Activated gamma-delta T cell treated with anti-CD3 and anti-CD28 coated beads, Interleukin-2, amount 50 U/mL, for 16 hours (primary cell): ENCODE measurements around the gene TACR1.
A peak's percentile ranks its signal among the peaks of the same experiment; 100 is the strongest.
"Not testable (repeated sequence)": the region's sequence is repeated elsewhere in the genome, so short reads cannot be mapped to it uniquely, and the experiment has no call there.

ENCODE experiments used
- DNase-seq: peaks from one replicate; pipeline ENCODE4 v3.0.0-alpha.2; 2020; ENCODE audit warnings: low read depth

TACR1 gene

GRCh38 chr2:75088791-75089190 lies 110.5 kb downstream of the TACR1 start:
- no peak for DNase-seq

- no peak for DNase-seq
Measured at GRCh38 chr2:75087736-75088135, 111.6 kb downstream of the TACR1 start.

GRCh38 chr2:75079575-75079974 lies 119.7 kb downstream of the TACR1 start:
- DNase-seq, result no peak

- DNase-seq, result no peak
Measured at GRCh38 chr2:75077909-75078308, 121.4 kb downstream of the TACR1 start.

- no peak for DNase-seq
Measured at GRCh38 chr2:75076088-75076487, 123.2 kb downstream of the TACR1 start.

GRCh38 chr2:75074708-75075107 lies 124.6 kb downstream of the TACR1 start:
- DNase-seq, result no peak

GRCh38 chr2:75074228-75074627 lies 125.1 kb downstream of the TACR1 start:
- DNase-seq, result no peak

- no peak for DNase-seq
Measured at GRCh38 chr2:75071766-75072165, 127.6 kb downstream of the TACR1 start.

- no peak for DNase-seq
Measured at GRCh38 chr2:75068546-75068945, 130.8 kb downstream of the TACR1 start.

GRCh38 chr2:75067506-75067905 lies 131.8 kb downstream of the TACR1 start:
- no peak for DNase-seq

GRCh38 chr2:75066121-75066902 lies 133.0 kb downstream of the TACR1 start:
- no peak for DNase-seq

GRCh38 chr2:75065402-75066008 lies 133.8 kb downstream of the TACR1 start:
- DNase-seq, result no peak

GRCh38 chr2:75064691-75065396 lies 134.5 kb downstream of the TACR1 start:
- peak; percentile 14 for DNase-seq

- no peak for DNase-seq
Measured at GRCh38 chr2:75063906-75064305, 135.4 kb downstream of the TACR1 start.

- no peak for DNase-seq
Measured at GRCh38 chr2:75058427-75058826, 140.9 kb downstream of the TACR1 start.

GRCh38 chr2:75057150-75057549 lies 142.2 kb downstream of the TACR1 start:
- not testable (repeated sequence) for DNase-seq

- no peak for DNase-seq
Measured at GRCh38 chr2:75055820-75056675, 143.3 kb downstream of the TACR1 start.

- DNase-seq, result no peak
Measured at GRCh38 chr2:75055142-75055819, 144.0 kb downstream of the TACR1 start.

GRCh38 chr2:75054296-75054695 lies 145.0 kb downstream of the TACR1 start:
- no peak for DNase-seq

GRCh38 chr2:75053484-75054112 lies 145.7 kb downstream of the TACR1 start:
- no peak for DNase-seq

GRCh38 chr2:75047992-75048625 lies 151.2 kb downstream of the TACR1 start:
- DNase-seq, result no peak
